ENCODE results near the gene CCDC7.

GRCh38 chr10:32471232-32471631 lies 25.3 kb downstream of the CCDC7 start:
- no peak for TF ChIP-seq EZH2phosphoT487 (IDR thresholded peaks at IDR 0.05; ENCODE audit: borderline replicate concordance)
- no peak for TF ChIP-seq CTCF (IDR thresholded peaks at IDR 0.05 in 2 of 3, conservative IDR thresholded peaks at IDR 0.05 in 1 of 3; ENCODE audit: borderline replicate concordance in 1 of 3, insufficient read depth in 1 of 3, low read depth in 2 of 3, low read length in 2 of 3)
- no peak for TF ChIP-seq ELF1 (IDR thresholded peaks at IDR 0.05; ENCODE audit: borderline replicate concordance, low read depth)
- no peak for TF ChIP-seq MAX (IDR thresholded peaks at IDR 0.05)
- no peak for TF ChIP-seq JUND (IDR thresholded peaks at IDR 0.05)
- TF ChIP-seq POLR2A (IDR thresholded peaks at IDR 0.05; ENCODE audit: borderline replicate concordance, extremely low read depth, insufficient read depth, insufficient read length): no peak
- no peak for TF ChIP-seq RAD21 (IDR thresholded peaks at IDR 0.05; ENCODE audit: low read depth)
- TF ChIP-seq CEBPB (IDR thresholded peaks at IDR 0.05; ENCODE audit: low read depth): no peak
- TF ChIP-seq YY1 (IDR thresholded peaks at IDR 0.05; ENCODE audit: extremely low read depth, insufficient replicate concordance, low read depth, low read length): no peak
- TF ChIP-seq REST (IDR thresholded peaks at IDR 0.05; ENCODE audit: low read depth): no peak
- TF ChIP-seq FOSL1 (IDR thresholded peaks at IDR 0.05; ENCODE audit: low read depth): no peak
